Measurements from ENCODE around the gene MAMDC2. TPM values are rescaled to one million over a fixed set of nuclear protein-coding genes. Genes with fewer than 3 reads are reported as not detected.

The MAMDC2 gene
- total RNA-seq, 2 experiments from 2014 or later = not detected

DNA sequence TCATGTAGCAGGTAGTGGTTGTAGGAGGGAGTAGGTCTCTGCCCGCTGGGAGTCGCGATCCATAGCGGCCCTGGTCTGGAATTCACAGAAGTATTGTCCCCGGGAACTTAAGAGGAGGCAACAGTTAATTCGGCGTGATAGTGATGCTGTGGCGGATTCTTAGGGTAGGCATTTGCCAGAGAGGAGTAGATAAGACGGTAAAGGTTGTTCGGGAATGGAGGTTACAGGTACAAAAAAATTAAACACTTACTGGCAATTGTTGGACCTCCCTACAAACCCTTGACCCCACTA is 215.8 kb downstream of the MAMDC2 start:
- ChIA-PET CTCF (no interaction called here), POLR2A (interaction anchor here (1.0 to 1.1 kb wide), 2 partner anchors 153 to 500 kb away, joined by 3 to 4 read pairs; partner anchors contain the start of gene PTAR1)
- peaks cover 38% of the 10 kb centered on the region for H3K36me3 Mint-ChIP-seq (ENCODE audit: low read depth)
- no peak for ATAC-seq
- intact Hi-C loops (cut with micrococcal nuclease) = no loop called here
- peaks cover 53% of the 10 kb centered on the region for H3K4me1 Mint-ChIP-seq (ENCODE audit: low read depth)
- TF ChIP-seq, protein P1, sequence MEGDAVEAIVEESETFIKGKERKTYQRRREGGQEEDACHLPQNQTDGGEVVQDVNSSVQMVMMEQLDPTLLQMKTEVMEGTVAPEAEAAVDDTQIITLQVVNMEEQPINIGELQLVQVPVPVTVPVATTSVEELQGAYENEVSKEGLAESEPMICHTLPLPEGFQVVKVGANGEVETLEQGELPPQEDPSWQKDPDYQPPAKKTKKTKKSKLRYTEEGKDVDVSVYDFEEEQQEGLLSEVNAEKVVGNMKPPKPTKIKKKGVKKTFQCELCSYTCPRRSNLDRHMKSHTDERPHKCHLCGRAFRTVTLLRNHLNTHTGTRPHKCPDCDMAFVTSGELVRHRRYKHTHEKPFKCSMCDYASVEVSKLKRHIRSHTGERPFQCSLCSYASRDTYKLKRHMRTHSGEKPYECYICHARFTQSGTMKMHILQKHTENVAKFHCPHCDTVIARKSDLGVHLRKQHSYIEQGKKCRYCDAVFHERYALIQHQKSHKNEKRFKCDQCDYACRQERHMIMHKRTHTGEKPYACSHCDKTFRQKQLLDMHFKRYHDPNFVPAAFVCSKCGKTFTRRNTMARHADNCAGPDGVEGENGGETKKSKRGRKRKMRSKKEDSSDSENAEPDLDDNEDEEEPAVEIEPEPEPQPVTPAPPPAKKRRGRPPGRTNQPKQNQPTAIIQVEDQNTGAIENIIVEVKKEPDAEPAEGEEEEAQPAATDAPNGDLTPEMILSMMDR (IDR thresholded peaks at IDR 0.05) = no peak
- H3K27ac Mint-ChIP-seq = peak overlapping the region; percentile 98
- no peaks in the 10 kb centered on the region for H3K27me3 Mint-ChIP-seq
- no peak for DNase-seq
- H3K4me3 Mint-ChIP-seq = peak overlapping the region; percentile 93
- H3K9me3 Mint-ChIP-seq = no peaks in the 10 kb centered on the region

GRCh38 chr9:70260007-70260443 is 216.4 kb downstream of the MAMDC2 start:
- ChIA-PET CTCF (interaction anchor here (0.9 to 1.2 kb wide), 2 partner anchors 81 to 161 kb away, joined by 3 to 5 read pairs; no protein-coding TSS in a partner anchor), POLR2A (no interaction called here)
- ATAC-seq (no peak), DNase-seq (no peak)
- peak overlapping the region; percentile 93 for H3K4me3 Mint-ChIP-seq
- H3K4me1 Mint-ChIP-seq (ENCODE audit: low read depth) = peaks cover 57% of the 10 kb centered on the region
- intact Hi-C loops (cut with micrococcal nuclease) = no loop called here
- H3K27ac Mint-ChIP-seq = peak overlapping the region; percentile 51
- H3K36me3 Mint-ChIP-seq (ENCODE audit: low read depth) = peaks cover 43% of the 10 kb centered on the region
- no peaks in the 10 kb centered on the region for H3K9me3 Mint-ChIP-seq
- no peaks in the 10 kb centered on the region for H3K27me3 Mint-ChIP-seq
- TF ChIP-seq, protein P1 (IDR thresholded peaks at IDR 0.05) = no peak

GRCh38 chr9:70260606-70261005 is 217.0 kb downstream of the MAMDC2 start:
- ATAC-seq = no peak
- Mint-ChIP-seq H3K27ac (peak overlapping the region; percentile 55), H3K4me3 (peak overlapping the region; percentile 93), H3K27me3 (no peaks in the 10 kb centered on the region), H3K4me1 (ENCODE audit: low read depth) (peaks cover 58% of the 10 kb centered on the region), H3K9me3 (no peaks in the 10 kb centered on the region), H3K36me3 (ENCODE audit: low read depth) (peaks cover 44% of the 10 kb centered on the region)
- ChIA-PET CTCF (interaction anchor here (0.9 to 1.2 kb wide), 2 partner anchors 80 to 160 kb away, joined by 3 to 5 read pairs; no protein-coding TSS in a partner anchor), POLR2A (no interaction called here)
- intact Hi-C loops (cut with micrococcal nuclease) = no loop called here
- DNase-seq = no peak
- TF ChIP-seq, protein P1 (IDR thresholded peaks at IDR 0.05) = no peak

DNA sequence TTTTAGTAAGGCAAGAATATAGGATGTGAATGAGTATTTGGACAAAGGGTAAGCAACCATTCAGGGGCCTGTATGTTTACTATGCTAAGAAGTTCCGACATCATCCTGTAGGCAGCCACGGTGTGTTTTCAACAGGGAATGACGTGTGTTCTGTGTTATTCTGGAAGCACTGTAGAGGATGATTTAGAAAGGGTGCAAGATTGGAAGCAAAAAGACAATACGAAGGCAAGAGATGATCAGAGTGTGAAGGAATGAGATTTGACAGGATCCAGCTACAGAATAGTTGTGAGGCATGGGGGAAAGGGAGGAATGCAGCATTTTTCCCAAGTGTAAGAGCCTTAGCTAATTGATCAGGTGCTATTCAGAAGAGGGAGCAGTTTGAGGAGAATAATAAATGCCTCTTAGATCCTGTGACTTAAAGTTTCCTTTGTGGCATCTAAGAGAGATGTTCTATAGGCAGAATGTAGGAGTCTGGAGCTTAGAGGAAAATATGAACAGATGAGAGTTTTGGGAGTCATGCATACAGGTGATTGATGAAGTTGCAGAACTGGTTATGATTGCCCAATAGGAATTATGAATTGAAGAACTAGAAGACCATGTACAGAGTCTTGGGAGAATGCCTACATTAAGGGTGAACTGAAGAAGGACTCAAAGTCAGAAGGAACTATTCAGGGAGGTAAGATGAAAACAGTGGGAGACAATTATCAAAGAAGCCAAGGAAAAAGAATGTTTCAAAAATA is 217.7 kb downstream of the MAMDC2 start:
- TF ChIP-seq, protein P1 (IDR thresholded peaks at IDR 0.05) = no peak
- peaks cover 61% of the 10 kb centered on the region for H3K4me1 Mint-ChIP-seq (ENCODE audit: low read depth)
- ATAC-seq (no peak), DNase-seq (no peak)
- POLR2A ChIA-PET = interaction anchor here (0.6 kb wide), 1 partner anchor 532 kb away, joined by 3 read pairs; no protein-coding TSS in a partner anchor
- CTCF ChIA-PET = interaction anchor here (1.2 kb wide), 2 partner anchors 10 to 79 kb away, joined by 3 to 5 read pairs; no protein-coding TSS in a partner anchor
- H3K4me3 Mint-ChIP-seq = peak overlapping the region; percentile 93
- H3K36me3 Mint-ChIP-seq (ENCODE audit: low read depth) = peaks cover 48% of the 10 kb centered on the region
- no peaks in the 10 kb centered on the region for H3K9me3 Mint-ChIP-seq
- no peaks in the 10 kb centered on the region for H3K27me3 Mint-ChIP-seq
- peak overlapping the region; percentile 78 for H3K27ac Mint-ChIP-seq
- intact Hi-C loops (cut with micrococcal nuclease) = no loop called here

GRCh38 chr9:70262366-70262765 is 218.7 kb downstream of the MAMDC2 start:
- Mint-ChIP-seq H3K27me3 (no peaks in the 10 kb centered on the region), H3K4me1 (ENCODE audit: low read depth) (peaks cover 61% of the 10 kb centered on the region), H3K4me3 (peak overlapping the region; percentile 93), H3K9me3 (no peaks in the 10 kb centered on the region), H3K36me3 (ENCODE audit: low read depth) (peaks cover 52% of the 10 kb centered on the region), H3K27ac (peak overlapping the region; percentile 78)
- no peak for DNase-seq
- intact Hi-C loops (cut with micrococcal nuclease) = no loop called here
- ATAC-seq = no peak
- TF ChIP-seq, protein P1 (IDR thresholded peaks at IDR 0.05) = no peak
- POLR2A ChIA-PET = no interaction called here
- CTCF ChIA-PET = no interaction called here

Measured in activated CD8-positive, alpha-beta T cell treated with anti-CD3 and anti-CD28 coated beads for 36 hours (primary cell).